ENCODE measurements around the gene CUBN. TPM values are rescaled to one million over a fixed set of nuclear protein-coding genes. Genes with fewer than 3 reads are reported as not detected.

Gene CUBN
- total RNA-seq, 2 experiments from 2014 or later: 7.9 to 9.2 TPM

GRCh38 chr10:16835228-16835627 lies 294.4 kb downstream of the CUBN start:
- intact Hi-C loops (cut with DNase I, micrococcal nuclease): no loop called here
- POLR2A ChIA-PET: interaction anchor here (0.7 to 4.0 kb wide), 4 partner anchors 18 to 594 kb away, joined by 3 to 27 read pairs (median 6); partner anchors contain the start of gene RSU1
- CTCF ChIA-PET: interaction anchor here (1.3 kb wide), 1 partner anchor 395 kb away, joined by 3 read pairs; no protein-coding TSS in a partner anchor
- H3K9me3 ChIP-seq (ENCODE audit: control insufficient read depth in 1 of 2, insufficient read depth in 1 of 2, low read length in 2 of 2): no peaks in the 10 kb centered on the region
- H3K36me3 ChIP-seq (ENCODE audit: insufficient read depth, low read length): no peaks in the 10 kb centered on the region
- Mint-ChIP-seq H3K9me3 (no peaks in the 10 kb centered on the region), H3K36me3 (ENCODE audit: low read depth) (no peaks in the 10 kb centered on the region), H3K27me3 (no peaks in the 10 kb centered on the region), H3K4me3 (peak overlapping the region; percentile 26), H3K27ac (peak overlapping the region; percentile 43), H3K4me1 (ENCODE audit: low read depth) (peaks cover 10% of the 10 kb centered on the region)
- no peak overlapping the region for H3K27ac ChIP-seq (ENCODE audit: low read depth in 1 of 2, low read length in 2 of 2)
- peak in 11 of 14 experiments; percentile 23 to 75 (median 39) for DNase-seq
- ATAC-seq (ENCODE audit: poor library complexity): peak; percentile 100
- TF ChIP-seq, protein P1, sequence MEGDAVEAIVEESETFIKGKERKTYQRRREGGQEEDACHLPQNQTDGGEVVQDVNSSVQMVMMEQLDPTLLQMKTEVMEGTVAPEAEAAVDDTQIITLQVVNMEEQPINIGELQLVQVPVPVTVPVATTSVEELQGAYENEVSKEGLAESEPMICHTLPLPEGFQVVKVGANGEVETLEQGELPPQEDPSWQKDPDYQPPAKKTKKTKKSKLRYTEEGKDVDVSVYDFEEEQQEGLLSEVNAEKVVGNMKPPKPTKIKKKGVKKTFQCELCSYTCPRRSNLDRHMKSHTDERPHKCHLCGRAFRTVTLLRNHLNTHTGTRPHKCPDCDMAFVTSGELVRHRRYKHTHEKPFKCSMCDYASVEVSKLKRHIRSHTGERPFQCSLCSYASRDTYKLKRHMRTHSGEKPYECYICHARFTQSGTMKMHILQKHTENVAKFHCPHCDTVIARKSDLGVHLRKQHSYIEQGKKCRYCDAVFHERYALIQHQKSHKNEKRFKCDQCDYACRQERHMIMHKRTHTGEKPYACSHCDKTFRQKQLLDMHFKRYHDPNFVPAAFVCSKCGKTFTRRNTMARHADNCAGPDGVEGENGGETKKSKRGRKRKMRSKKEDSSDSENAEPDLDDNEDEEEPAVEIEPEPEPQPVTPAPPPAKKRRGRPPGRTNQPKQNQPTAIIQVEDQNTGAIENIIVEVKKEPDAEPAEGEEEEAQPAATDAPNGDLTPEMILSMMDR (IDR thresholded peaks at IDR 0.05): no peak
- H3K4me1 ChIP-seq (ENCODE audit: insufficient read depth, low read length): peaks cover 6% of the 10 kb centered on the region
- peak overlapping the region; percentile 29 for H3K4me3 ChIP-seq (ENCODE audit: low read length)
- no peaks in the 10 kb centered on the region for H3K27me3 ChIP-seq (ENCODE audit: control insufficient read depth in 1 of 2, insufficient read depth in 2 of 2, low read length in 2 of 2)

GRCh38 chr10:16832351-16833080 lies 297.1 kb downstream of the CUBN start:
- Histone ChIP-seq H3K27ac (ENCODE audit: low read depth in 1 of 2, low read length in 2 of 2) (no peak overlapping the region), H3K9me3 (ENCODE audit: control insufficient read depth in 1 of 2, insufficient read depth in 1 of 2, low read length in 2 of 2) (no peaks in the 10 kb centered on the region), H3K27me3 (ENCODE audit: control insufficient read depth in 1 of 2, insufficient read depth in 2 of 2, low read length in 2 of 2) (no peaks in the 10 kb centered on the region), H3K36me3 (ENCODE audit: insufficient read depth, low read length) (no peaks in the 10 kb centered on the region), H3K4me3 (ENCODE audit: low read length) (no peak overlapping the region), H3K4me1 (ENCODE audit: insufficient read depth, low read length) (peaks cover 13% of the 10 kb centered on the region)
- Mint-ChIP-seq H3K27me3 (no peaks in the 10 kb centered on the region), H3K4me1 (ENCODE audit: low read depth) (peaks cover 17% of the 10 kb centered on the region), H3K9me3 (no peaks in the 10 kb centered on the region), H3K36me3 (ENCODE audit: low read depth) (no peaks in the 10 kb centered on the region), H3K4me3 (no peak overlapping the region), H3K27ac (no peak overlapping the region)
- ChIA-PET POLR2A (interaction anchor here (0.8 kb wide), 1 partner anchor 15 kb away, joined by 3 read pairs; the partner anchor contains the start of gene RSU1), CTCF (no interaction called here)
- ATAC-seq (ENCODE audit: poor library complexity) (no peak), DNase-seq (no peak)
- TF ChIP-seq, protein P1 (IDR thresholded peaks at IDR 0.05): no peak
- intact Hi-C loops (cut with DNase I, micrococcal nuclease): no loop called here

DNA sequence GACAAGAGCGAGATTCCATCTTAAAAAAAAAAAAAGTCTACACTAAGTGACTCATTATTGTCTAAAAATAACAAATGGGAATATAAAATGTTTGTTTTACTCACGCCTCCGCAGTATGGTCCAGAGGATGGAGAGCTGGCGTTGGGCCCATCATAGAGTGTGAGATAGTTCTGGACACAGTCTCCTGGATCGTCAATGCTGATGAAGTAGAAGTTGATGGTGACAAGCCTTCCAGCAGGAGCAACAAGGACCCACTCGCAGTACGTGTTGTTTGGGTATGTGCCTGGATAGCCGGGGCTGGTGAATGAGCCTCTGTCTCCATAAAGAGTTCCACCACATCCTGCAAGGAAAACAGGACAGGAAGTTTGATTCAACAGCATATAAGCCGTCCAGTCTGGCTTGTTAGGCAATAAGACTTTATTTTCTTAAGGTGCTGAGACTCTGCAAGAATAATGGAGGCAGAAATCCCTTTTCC lies 300.9 kb downstream of the CUBN start:
- ATAC-seq (ENCODE audit: poor library complexity): no peak

More for the DNA sequence above, 300.9 kb downstream of the CUBN start:
- H3K27me3 Mint-ChIP-seq: no peaks in the 10 kb centered on the region
- no peak overlapping the region for H3K27ac Mint-ChIP-seq
- TF ChIP-seq, protein P1 (IDR thresholded peaks at IDR 0.05): no peak
- Histone ChIP-seq H3K27ac (ENCODE audit: low read depth in 1 of 2, low read length in 2 of 2) (no peak overlapping the region), H3K27me3 (ENCODE audit: control insufficient read depth in 1 of 2, insufficient read depth in 2 of 2, low read length in 2 of 2) (no peaks in the 10 kb centered on the region), H3K9me3 (ENCODE audit: control insufficient read depth in 1 of 2, insufficient read depth in 1 of 2, low read length in 2 of 2) (no peaks in the 10 kb centered on the region), H3K4me3 (ENCODE audit: low read length) (no peak overlapping the region), H3K4me1 (ENCODE audit: insufficient read depth, low read length) (peaks cover 8% of the 10 kb centered on the region), H3K36me3 (ENCODE audit: insufficient read depth, low read length) (no peaks in the 10 kb centered on the region)
- peaks cover 7% of the 10 kb centered on the region for H3K4me1 Mint-ChIP-seq (ENCODE audit: low read depth)
- peaks cover 6% of the 10 kb centered on the region for H3K36me3 Mint-ChIP-seq (ENCODE audit: low read depth)
- intact Hi-C loops (cut with DNase I, micrococcal nuclease): loop anchor here (1.0 to 10.0 kb wide), 4 partner anchors 15 to 916 kb away; no protein-coding TSS in a partner anchor
- ChIA-PET POLR2A (no interaction called here), CTCF (interaction anchor here (1.0 to 1.5 kb wide), 3 partner anchors 11 to 430 kb away, joined by 3 to 6 read pairs (median 5); partner anchors contain the start of gene RSU1)
- no peak overlapping the region for H3K4me3 Mint-ChIP-seq
- H3K9me3 Mint-ChIP-seq: no peaks in the 10 kb centered on the region
- DNase-seq: no peak

Data from CD4-positive, alpha-beta T cell (primary cell).